Endothelial cell of umbilical vein (primary cell): ENCODE measurements around the gene HYDIN. TPM values are rescaled to one million over a fixed set of nuclear protein-coding genes. Genes with fewer than 3 reads are reported as not detected.

Experiments
- BruUV-seq: library from RNA; stranded (reverse); fragments of 400-500 nt; replicated peaks from 2 replicates; lab custom pipeline; 2021; lab: Mats Ljungman, UMichigan
- CTCF ChIA-PET: fragments of 300-600, 350-600 bp; sonication (Branson Sonifier 250); formaldehyde crosslinking; loops from one replicate; lab custom pipeline; 2021; ENCODE audit warnings: antibody characterized with exemption, inconsistent platforms; lab: Charles Lee
- POLR2A ChIA-PET: fragments of 300-600, 350-600 bp; sonication (Branson Sonifier 250); formaldehyde crosslinking; loops from one replicate; lab custom pipeline; 2021; ENCODE audit warnings: antibody characterized with exemption, inconsistent platforms; lab: Charles Lee
- DNase-seq: peaks from one replicate; pipeline ENCODE4 v3.0.0-alpha.2; 2011; ENCODE audit warnings: low read depth, low spot score
- FAIRE-seq: peaks from 2 replicates; lab custom pipeline; 2011; peaks lifted over from hg19 to GRCh38; lab: Jason Lieb, UNC
- H2AFZ ChIP-seq: 2 replicates; pipeline ENCODE4 v1.6.0; 2012; ENCODE audit warnings: low read depth, low read length, control low read depth, inconsistent platforms
- H3K27ac ChIP-seq: 2 replicates; pipeline ENCODE4 v1.5.1; 2011; ENCODE audit warnings: low read depth, mild to moderate bottlenecking, control low read depth, low read length, moderate library complexity; ENCODE audit not compliant: insufficient read depth
- H3K27me3 ChIP-seq, 2 experiments: 2 replicates each; pipeline versions ENCODE4 v1.6.0 to v1.6.1; 2011; ENCODE audit warnings: low read length in 2 of 2, mixed read lengths in 1 of 2; ENCODE audit not compliant: control insufficient read depth in 2 of 2, insufficient read depth in 2 of 2
- H3K36me3 ChIP-seq, 2 experiments: 2 replicates in 1 of 2; 3 replicates in 1 of 2; pipeline ENCODE4 v1.5.1; 2011; ENCODE audit warnings: low read length in 2 of 2, mild to moderate bottlenecking in 1 of 2, moderate library complexity in 1 of 2; ENCODE audit not compliant: control insufficient read depth in 2 of 2, insufficient read depth in 2 of 2; ENCODE audit errors: extremely low read depth in 1 of 2
- H3K4me1 ChIP-seq: 3 replicates; pipeline ENCODE4 v1.5.1; 2011; ENCODE audit warnings: mild to moderate bottlenecking, low read length; ENCODE audit not compliant: control insufficient read depth, insufficient read depth; ENCODE audit errors: extremely low read depth
- H3K4me2 ChIP-seq: 2 replicates; pipeline ENCODE4 v1.6.1; 2011; ENCODE audit warnings: low read length, control low read depth, mixed read lengths; ENCODE audit not compliant: insufficient read depth
- H3K4me3 ChIP-seq, 3 experiments: fragments of 200-600 bp in 1 of 3; sonication (generic), shearing (Covaris generic) in 1 of 3; replicated peaks in 1 of 3; 2 replicates each; pipeline ENCODE4 v1.5.1; 2011 to 2016; ENCODE audit warnings: control low read depth in 3 of 3, low read length in 3 of 3, mild to moderate bottlenecking in 2 of 3, inconsistent platforms in 1 of 3, low read depth in 1 of 3, moderate library complexity in 1 of 3; ENCODE audit not compliant: insufficient read depth in 1 of 3
- H3K79me2 ChIP-seq: 2 replicates; pipeline ENCODE4 v1.6.0; 2012; ENCODE audit warnings: low read length, inconsistent platforms; ENCODE audit not compliant: control insufficient read depth, insufficient read depth
- H3K9ac ChIP-seq: replicated peaks from 2 replicates; pipeline ENCODE3; 2011; ENCODE audit warnings: low read length, control low read depth; ENCODE audit not compliant: insufficient read depth; ENCODE audit errors: extremely low read depth
- H3K9me1 ChIP-seq: replicated peaks from 3 replicates; pipeline ENCODE4 v1.6.0; 2011; ENCODE audit warnings: mild to moderate bottlenecking, low read length; ENCODE audit not compliant: control insufficient read depth, insufficient read depth; ENCODE audit errors: extremely low read depth
- H3K9me3 ChIP-seq: replicated peaks from 2 replicates; pipeline ENCODE4 v1.5.1; 2012; ENCODE audit warnings: low read length, inconsistent platforms; ENCODE audit not compliant: control insufficient read depth, insufficient read depth
- H4K20me1 ChIP-seq: replicated peaks from 2 replicates; pipeline ENCODE3; 2011; ENCODE audit warnings: mild to moderate bottlenecking, low read length; ENCODE audit not compliant: control insufficient read depth, insufficient read depth; ENCODE audit errors: extremely low read depth
- CTCF ChIP-seq, 2 donors: IDR thresholded peaks; 1 replicate in 1 of 2; 2 replicates in 1 of 2; pipeline ENCODE4 v1.5.1; 2011; ENCODE audit warnings: low read length in 2 of 2, mild to moderate bottlenecking in 2 of 2, moderate library complexity in 2 of 2, control low read depth in 1 of 2, inconsistent platforms in 1 of 2, low read depth in 1 of 2; ENCODE audit not compliant: insufficient read depth in 1 of 2; ENCODE audit errors: extremely low read depth in 1 of 2
- FOS ChIP-seq: IDR thresholded peaks from 2 replicates; pipeline ENCODE4 v1.6.1; 2011; ENCODE audit warnings: mild to moderate bottlenecking, low read length, moderate library complexity, borderline replicate concordance; ENCODE audit not compliant: insufficient read depth
- GATA2 ChIP-seq: IDR thresholded peaks from 2 replicates; pipeline ENCODE4 v1.7.0; 2011; ENCODE audit warnings: low read depth, mild to moderate bottlenecking, moderate library complexity, mixed read lengths, low read length; ENCODE audit not compliant: insufficient read length, insufficient read depth
- JUN ChIP-seq: IDR thresholded peaks from 2 replicates; pipeline ENCODE4 v1.6.1; 2011; ENCODE audit warnings: borderline replicate concordance, low read depth; ENCODE audit not compliant: insufficient read length, insufficient read depth
- MAX ChIP-seq: IDR thresholded peaks from 2 replicates; pipeline ENCODE4 v1.6.1; 2011; ENCODE audit not compliant: insufficient read depth, insufficient read length
- MYC ChIP-seq: IDR thresholded peaks from one replicate; pipeline ENCODE4 v1.6.1; 2011; ENCODE audit warnings: mild to moderate bottlenecking, low read depth, low read length
- POLR2A ChIP-seq: IDR thresholded peaks from 2 replicates; pipeline ENCODE4 v1.6.1; 2012; ENCODE audit warnings: low read depth, mild to moderate bottlenecking, control low read depth, low read length
- POLR2AphosphoS5 ChIP-seq: IDR thresholded peaks from 2 replicates; pipeline ENCODE4 v1.6.1; 2012; ENCODE audit warnings: low read depth, mild to moderate bottlenecking, control low read depth, low read length, moderate library complexity; ENCODE audit not compliant: insufficient read depth
- dilution Hi-C: fragments of 300-500 bp; cut with MboI; formaldehyde crosslinking; loops from one replicate; pipeline ENCODE4 v1.15.0; 2019; ENCODE audit warnings: low sequenced_read_pairs; ENCODE audit not compliant: extremely low pct_ligation_motif_present
- intact Hi-C: fragments of 100-400 bp; cut with micrococcal nuclease; formaldehyde crosslinking; loops from one replicate; pipeline ENCODE4 v1.10.0; 2022
- polyA plus RNA-seq, 4 experiments: library from polyadenylated mRNA; depleted of rRNA in 3 of 4; stranded (reverse) in 3 of 4; unstranded in 1 of 4; fragments of >200 nt; gene quantifications; 2 replicates each; pipeline versions ENCODE4 v1.2.1 to v1.2.3, GENCODE V29; 2011 to 2012; ENCODE audit warnings: missing spikeins in 1 of 4
- total RNA-seq: library from RNA; stranded (reverse); gene quantifications from 2 replicates; pipeline ENCODE4 v1.2.3, GENCODE V29; 2021

HYDIN gene
- total and polyA plus RNA-seq, 2 donors (not counting 3 experiments of a cell fraction or from before 2014, with no cell fraction given): not detected

- Histone ChIP-seq H3K9ac (no peak overlapping the region), H3K27ac (no peak overlapping the region), H4K20me1 (no peaks in the 10 kb centered on the region), H3K9me1 (no peaks in the 10 kb centered on the region), H3K36me3 (no peaks in the 10 kb centered on the region), H3K9me3 (no peaks in the 10 kb centered on the region), H3K4me1 (no peaks in the 10 kb centered on the region), H3K4me2 (no peak overlapping the region), H2AFZ (no peak overlapping the region), H3K27me3 (no peaks in the 10 kb centered on the region), H3K79me2 (no peaks in the 10 kb centered on the region), H3K4me3 (no peak overlapping the region)
- no peak for TF ChIP-seq POLR2A
- TF ChIP-seq POLR2AphosphoS5: no peak
- no peak for TF ChIP-seq JUN
- no peak for TF ChIP-seq GATA2
- no peak for TF ChIP-seq MYC
- no peak for TF ChIP-seq MAX
- no peak for TF ChIP-seq FOS
- no peak for TF ChIP-seq CTCF (IDR thresholded peaks at IDR 0.05; ENCODE audit: extremely low read depth in 1 of 2, insufficient read depth in 1 of 2, low read depth in 1 of 2, low read length in 2 of 2)
- ChIA-PET POLR2A (no interaction called here), CTCF (no interaction called here)
- DNase-seq: no peak
- no peak for FAIRE-seq
- dilution Hi-C loops: no loop called here
- intact Hi-C loops: no loop called here
- BruUV-seq: no TSS peak
These were observed 51.0 kb downstream of the HYDIN start for GRCh38 chr16:71179569-71179968.
